Measurements from ENCODE around the gene OR51G2.
"Not testable (repeated sequence)": the region's sequence is repeated elsewhere in the genome, so short reads cannot be mapped to it uniquely, and the experiment has no call there.

Gene OR51G2, protein sequence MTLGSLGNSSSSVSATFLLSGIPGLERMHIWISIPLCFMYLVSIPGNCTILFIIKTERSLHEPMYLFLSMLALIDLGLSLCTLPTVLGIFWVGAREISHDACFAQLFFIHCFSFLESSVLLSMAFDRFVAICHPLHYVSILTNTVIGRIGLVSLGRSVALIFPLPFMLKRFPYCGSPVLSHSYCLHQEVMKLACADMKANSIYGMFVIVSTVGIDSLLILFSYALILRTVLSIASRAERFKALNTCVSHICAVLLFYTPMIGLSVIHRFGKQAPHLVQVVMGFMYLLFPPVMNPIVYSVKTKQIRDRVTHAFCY

DNA sequence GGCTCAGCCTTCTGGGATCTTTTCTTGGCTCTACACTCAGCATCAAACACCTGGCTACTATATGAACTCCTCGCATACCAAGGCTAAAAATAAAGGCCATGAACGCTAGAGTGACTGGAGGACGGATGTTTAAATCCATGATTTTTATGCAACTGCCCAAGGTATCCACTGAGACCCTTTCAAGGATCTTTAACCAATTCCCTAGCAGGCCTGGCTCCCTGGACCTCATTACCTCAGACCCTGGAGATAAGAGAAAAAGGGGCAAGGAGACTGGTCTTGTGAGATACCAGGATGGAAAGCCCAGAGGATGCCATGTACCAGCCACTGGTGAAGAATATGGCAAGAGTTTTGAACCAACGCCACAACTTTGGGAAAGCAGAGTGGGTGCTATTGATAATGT is at the start of gene OR51G2:
Gene OR51G2 (minus strand): TSS at position 101 of the 400 bp plus-strand sequence. CDS start 3,687 bp downstream, outside the sequence.
- TF ChIP-seq, protein P1, sequence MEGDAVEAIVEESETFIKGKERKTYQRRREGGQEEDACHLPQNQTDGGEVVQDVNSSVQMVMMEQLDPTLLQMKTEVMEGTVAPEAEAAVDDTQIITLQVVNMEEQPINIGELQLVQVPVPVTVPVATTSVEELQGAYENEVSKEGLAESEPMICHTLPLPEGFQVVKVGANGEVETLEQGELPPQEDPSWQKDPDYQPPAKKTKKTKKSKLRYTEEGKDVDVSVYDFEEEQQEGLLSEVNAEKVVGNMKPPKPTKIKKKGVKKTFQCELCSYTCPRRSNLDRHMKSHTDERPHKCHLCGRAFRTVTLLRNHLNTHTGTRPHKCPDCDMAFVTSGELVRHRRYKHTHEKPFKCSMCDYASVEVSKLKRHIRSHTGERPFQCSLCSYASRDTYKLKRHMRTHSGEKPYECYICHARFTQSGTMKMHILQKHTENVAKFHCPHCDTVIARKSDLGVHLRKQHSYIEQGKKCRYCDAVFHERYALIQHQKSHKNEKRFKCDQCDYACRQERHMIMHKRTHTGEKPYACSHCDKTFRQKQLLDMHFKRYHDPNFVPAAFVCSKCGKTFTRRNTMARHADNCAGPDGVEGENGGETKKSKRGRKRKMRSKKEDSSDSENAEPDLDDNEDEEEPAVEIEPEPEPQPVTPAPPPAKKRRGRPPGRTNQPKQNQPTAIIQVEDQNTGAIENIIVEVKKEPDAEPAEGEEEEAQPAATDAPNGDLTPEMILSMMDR (IDR thresholded peaks at IDR 0.05; ENCODE audit: control insufficient read depth, insufficient read depth, low read depth, low read length, missing control alignments) = no peak
- no peak within 1 kb of the TSS for H3K4me3 ChIP-seq (ENCODE audit: control insufficient read depth, low read depth, low read length)
- no peak for DNase-seq (ENCODE audit: low read depth)

DNA sequence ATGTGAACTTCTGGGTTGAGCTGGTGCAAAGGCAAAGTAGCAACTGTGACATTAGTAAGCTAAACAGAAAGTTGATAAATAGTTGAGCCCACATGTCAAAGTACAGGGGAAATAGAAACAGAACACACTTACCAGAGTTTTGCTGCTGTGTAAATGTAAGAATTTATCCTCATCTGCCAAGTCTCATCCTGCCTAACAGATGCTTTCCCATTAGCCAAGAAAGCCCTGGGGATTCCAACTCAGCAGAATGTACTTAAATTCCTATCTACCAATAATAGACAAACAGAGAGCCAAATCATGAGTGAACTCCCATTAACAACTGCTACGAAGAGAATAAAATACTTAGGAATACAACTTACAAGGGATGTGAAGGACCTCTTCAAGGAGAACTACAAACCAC is 43.7 kb upstream of the OR51G2 start:
- no peak overlapping the region for H3K4me3 ChIP-seq (ENCODE audit: control insufficient read depth, low read depth, low read length)
- no peak for DNase-seq (ENCODE audit: low read depth)
- TF ChIP-seq, protein P1 (IDR thresholded peaks at IDR 0.05; ENCODE audit: control insufficient read depth, insufficient read depth, low read depth, low read length, missing control alignments) = no peak

DNA sequence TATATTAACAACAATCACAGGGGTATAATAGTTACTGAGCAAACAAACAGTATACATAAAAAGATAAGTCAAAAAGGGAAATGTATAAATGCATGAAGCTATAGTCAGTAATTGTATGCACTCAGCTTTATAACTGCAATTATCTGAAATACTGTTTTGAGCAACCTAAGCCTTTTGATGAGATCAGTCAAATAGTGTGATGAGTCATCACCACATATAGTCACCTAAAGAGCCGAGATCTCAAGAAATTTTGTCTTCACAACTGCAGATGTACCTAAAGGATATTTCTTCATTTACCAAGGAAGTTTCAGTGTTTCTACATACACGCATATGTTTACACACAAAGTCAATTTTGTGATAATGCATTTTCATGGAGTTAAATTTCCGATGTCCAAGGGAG is 41.7 kb upstream of the OR51G2 start:
- no peak for DNase-seq (ENCODE audit: low read depth)
- no peak overlapping the region for H3K4me3 ChIP-seq (ENCODE audit: control insufficient read depth, low read depth, low read length)
- TF ChIP-seq, protein P1 (IDR thresholded peaks at IDR 0.05; ENCODE audit: control insufficient read depth, insufficient read depth, low read depth, low read length, missing control alignments) = no peak

DNA sequence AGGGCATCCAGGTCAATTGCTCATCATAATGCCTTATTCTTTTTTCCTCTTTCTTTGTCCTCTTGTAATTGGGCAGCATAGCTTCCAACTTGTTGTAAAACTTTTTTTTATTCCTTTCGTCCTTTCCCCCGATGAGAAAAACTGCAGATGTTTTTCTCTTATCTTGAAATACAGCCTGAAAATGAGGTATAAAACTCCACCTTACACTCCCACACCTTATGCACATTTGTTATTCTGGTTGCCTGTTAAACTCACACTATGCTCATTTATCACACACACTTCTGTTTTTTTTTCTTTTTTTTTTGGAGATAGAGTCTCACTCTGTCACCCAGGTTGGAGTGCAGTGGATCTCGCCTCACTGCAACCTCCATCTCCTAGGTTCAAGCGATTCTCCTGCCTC is 38.2 kb upstream of the OR51G2 start:
- TF ChIP-seq, protein P1 (IDR thresholded peaks at IDR 0.05; ENCODE audit: control insufficient read depth, insufficient read depth, low read depth, low read length, missing control alignments) = no peak
- DNase-seq (ENCODE audit: low read depth) = no peak
- no peak overlapping the region for H3K4me3 ChIP-seq (ENCODE audit: control insufficient read depth, low read depth, low read length)

- DNase-seq (ENCODE audit: low read depth); H3K4me3 ChIP-seq (ENCODE audit: control insufficient read depth, low read depth, low read length): not testable (repeated sequence)
Observed at GRCh38 chr11:4955613-4956012, 36.5 kb upstream of the OR51G2 start, which contains the start of gene OR51A2. Gene OR51A2 (minus strand): TSS chr11:4955713. CDS start chr11:4955713, 0 bp downstream.

- H3K4me3 ChIP-seq (ENCODE audit: control insufficient read depth, low read depth, low read length) = no peak within 1 kb of the TSS
- DNase-seq (ENCODE audit: low read depth) = no peak
- TF ChIP-seq, protein P1 (IDR thresholded peaks at IDR 0.05; ENCODE audit: control insufficient read depth, insufficient read depth, low read depth, low read length, missing control alignments) = no peak
Observed at GRCh38 chr11:4947505-4947904, 28.4 kb upstream of the OR51G2 start, which contains the start of gene OR51A4. Gene OR51A4 (minus strand): TSS chr11:4947605. CDS start chr11:4947100, 505 bp downstream.

GRCh38 chr11:4936745-4937144 is 17.6 kb upstream of the OR51G2 start:
- DNase-seq (ENCODE audit: low read depth) = no peak
- TF ChIP-seq, protein P1 (IDR thresholded peaks at IDR 0.05; ENCODE audit: control insufficient read depth, insufficient read depth, low read depth, low read length, missing control alignments) = no peak
- no peak overlapping the region for H3K4me3 ChIP-seq (ENCODE audit: control insufficient read depth, low read depth, low read length)
